Sigmoid colon (tissue), 7 donors: ENCODE measurements around the gene NOC2L. TPM values are rescaled to one million over a fixed set of nuclear protein-coding genes. Genes with fewer than 3 reads are reported as not detected.

Experiments used
- DNase-seq: peaks from one replicate; pipeline ENCODE4 v3.0.0-alpha.2; 2019
- H3K27ac ChIP-seq, 4 donors: fragments of 200-600 bp; sonication (generic); one replicate each; pipeline ENCODE4 v1.5.1; 2016 to 2019; ENCODE audit warnings: mild to moderate bottlenecking in 1 of 4
- H3K27me3 ChIP-seq, 3 donors: fragments of 200-600 bp; sonication (generic); one replicate each; pipeline ENCODE4 v1.5.1; 2019; ENCODE audit warnings: mild to moderate bottlenecking in 1 of 3
- H3K36me3 ChIP-seq, 4 donors: fragments of 200-600 bp; sonication (generic); one replicate each; pipeline ENCODE4 v1.5.1; 2016 to 2019
- H3K4me1 ChIP-seq, 4 donors: fragments of 200-600 bp; sonication (generic); one replicate each; pipeline ENCODE4 v1.5.1; 2017 to 2019
- H3K4me3 ChIP-seq, 4 donors: fragments of 200-600 bp; sonication (generic); one replicate each; pipeline ENCODE4 v1.5.1; 2017 to 2019; ENCODE audit warnings: mild to moderate bottlenecking in 2 of 4, moderate library complexity in 1 of 4
- H3K9me3 ChIP-seq, 4 donors: fragments of 200-600 bp in 3 of 4; sonication (generic) in 3 of 4; one replicate each; pipeline versions ENCODE4 v1.5.1 to v1.6.1; 2013 to 2019
- EP300 ChIP-seq, 4 donors: sonication (generic); formaldehyde crosslinking; IDR thresholded peaks; one replicate each; pipeline ENCODE4 v1.6.1; 2017; ENCODE audit warnings: antibody characterized with exemption in 4 of 4
- POLR2A ChIP-seq, 2 donors: fragments of 450-650 bp; IDR thresholded peaks; one replicate each; pipeline ENCODE4 v1.6.1; 2016; ENCODE audit warnings: antibody characterized with exemption in 2 of 2, mild to moderate bottlenecking in 2 of 2, moderate library complexity in 2 of 2
- POLR2AphosphoS5 ChIP-seq, 4 donors: sonication (generic); formaldehyde crosslinking; IDR thresholded peaks; one replicate each; pipeline ENCODE4 v1.6.1; 2017; ENCODE audit warnings: antibody characterized with exemption in 4 of 4
- WGBS, 2 donors: extraction: QIAGEN DNeasy Blood & Tissue Kit; methylation state at CpG; one replicate each; pipeline ENCODE4 v1.1.7; 2013; 5-methylcytosine and 5-hydroxymethylcytosine counted together
- intact Hi-C: fragments of 100-400 bp; cut with DNase I; formaldehyde crosslinking; loops from one replicate; pipeline ENCODE4 v1.15.1; 2023
- polyA plus RNA-seq, 3 donors: library from polyadenylated mRNA; stranded (reverse); fragments of 200-250 nt; gene quantifications; one replicate each; pipeline ENCODE4 v1.2.3, GENCODE V29; 2013
- total RNA-seq, 4 donors: library from RNA; depleted of rRNA; stranded (reverse); fragments of >200 nt; gene quantifications; one replicate each; pipeline ENCODE4 v1.1.0, GENCODE V29; 2016
- TF ChIP-seq, protein P1 (sequence below), 4 experiments: fragments of 450-650 bp in 3 of 4; fragments of 200-600 bp in 1 of 4; IDR thresholded peaks; one replicate each; pipeline ENCODE4 v1.5.1; 2016 to 2019; ENCODE audit warnings: antibody characterized with exemption in 4 of 4, mild to moderate bottlenecking in 3 of 4, moderate library complexity in 2 of 4
- donor health status: healthy with polysubstance abuse.
- donor health status: Bipolar disorder and iron deficiency.
- donor health status: healthy.

Gene NOC2L
- total and polyA plus RNA-seq, 7 donors = 25.4 to 81.6 (median 27.1) TPM

DNA sequence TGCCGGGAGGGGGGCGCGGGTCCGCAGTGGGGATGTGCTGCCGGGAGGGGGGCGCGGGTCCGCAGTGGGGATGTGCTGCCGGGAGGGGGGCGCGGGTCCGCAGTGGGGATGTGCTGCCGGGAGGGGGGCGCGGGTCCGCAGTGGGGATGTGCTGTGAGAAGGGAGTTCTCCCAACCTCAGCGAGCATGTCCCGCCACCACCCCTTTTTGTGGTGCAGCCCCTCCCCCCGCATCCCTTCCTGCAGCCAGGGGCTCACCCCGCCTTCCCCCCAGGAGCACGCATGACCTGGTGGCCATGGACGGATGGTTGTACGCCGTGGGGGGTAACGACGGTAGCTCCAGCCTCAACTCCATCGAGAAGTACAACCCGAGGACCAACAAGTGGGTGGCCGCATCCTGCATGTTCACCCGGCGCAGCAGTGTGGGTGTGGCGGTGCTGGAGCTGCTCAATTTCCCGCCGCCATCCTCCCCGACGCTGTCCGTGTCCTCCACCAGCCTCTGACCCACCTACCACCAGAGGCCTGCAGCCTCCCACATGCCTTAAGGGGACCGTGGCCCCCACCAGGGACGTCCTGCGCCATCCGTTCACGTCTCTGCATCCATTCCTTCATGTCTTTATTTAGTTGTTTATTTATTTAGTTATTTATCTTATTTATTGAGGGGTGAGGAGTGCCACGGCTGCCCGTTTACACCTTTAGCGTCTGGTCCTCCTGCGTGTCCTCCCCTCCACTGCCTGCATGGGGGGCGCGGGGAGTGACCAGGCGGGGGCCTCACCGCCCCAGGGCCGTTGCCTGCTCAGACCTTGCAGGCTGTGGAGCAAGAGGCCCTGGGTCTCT is 5.9 kb upstream of the NOC2L start:
- WGBS, 2 donors = 93 to 95% methylated on average over 40 to 44 of the region's 51 CpGs
- H3K27me3 ChIP-seq = peaks cover 0 to 34% (median 18%) of the 10 kb centered on the region in 3 donors
- TF ChIP-seq EP300 (IDR thresholded peaks at IDR 0.05) = no peak
- no peak for TF ChIP-seq POLR2AphosphoS5 (IDR thresholded peaks at IDR 0.05)
- TF ChIP-seq, protein P1, sequence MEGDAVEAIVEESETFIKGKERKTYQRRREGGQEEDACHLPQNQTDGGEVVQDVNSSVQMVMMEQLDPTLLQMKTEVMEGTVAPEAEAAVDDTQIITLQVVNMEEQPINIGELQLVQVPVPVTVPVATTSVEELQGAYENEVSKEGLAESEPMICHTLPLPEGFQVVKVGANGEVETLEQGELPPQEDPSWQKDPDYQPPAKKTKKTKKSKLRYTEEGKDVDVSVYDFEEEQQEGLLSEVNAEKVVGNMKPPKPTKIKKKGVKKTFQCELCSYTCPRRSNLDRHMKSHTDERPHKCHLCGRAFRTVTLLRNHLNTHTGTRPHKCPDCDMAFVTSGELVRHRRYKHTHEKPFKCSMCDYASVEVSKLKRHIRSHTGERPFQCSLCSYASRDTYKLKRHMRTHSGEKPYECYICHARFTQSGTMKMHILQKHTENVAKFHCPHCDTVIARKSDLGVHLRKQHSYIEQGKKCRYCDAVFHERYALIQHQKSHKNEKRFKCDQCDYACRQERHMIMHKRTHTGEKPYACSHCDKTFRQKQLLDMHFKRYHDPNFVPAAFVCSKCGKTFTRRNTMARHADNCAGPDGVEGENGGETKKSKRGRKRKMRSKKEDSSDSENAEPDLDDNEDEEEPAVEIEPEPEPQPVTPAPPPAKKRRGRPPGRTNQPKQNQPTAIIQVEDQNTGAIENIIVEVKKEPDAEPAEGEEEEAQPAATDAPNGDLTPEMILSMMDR (IDR thresholded peaks at IDR 0.05) = no peak
- no peak for TF ChIP-seq POLR2A (IDR thresholded peaks at IDR 0.05)
- H3K36me3 ChIP-seq = peaks cover 0 to 14% (median 0%) of the 10 kb centered on the region in 4 donors
- DNase-seq = no peak
- no peak overlapping the region for H3K4me3 ChIP-seq
- H3K27ac ChIP-seq = no peak overlapping the region
- intact Hi-C loops = no loop called here
- peaks cover 0 to 33% (median 25%) of the 10 kb centered on the region in 4 donors for H3K4me1 ChIP-seq
- H3K9me3 ChIP-seq = no peaks in the 10 kb centered on the region

DNA sequence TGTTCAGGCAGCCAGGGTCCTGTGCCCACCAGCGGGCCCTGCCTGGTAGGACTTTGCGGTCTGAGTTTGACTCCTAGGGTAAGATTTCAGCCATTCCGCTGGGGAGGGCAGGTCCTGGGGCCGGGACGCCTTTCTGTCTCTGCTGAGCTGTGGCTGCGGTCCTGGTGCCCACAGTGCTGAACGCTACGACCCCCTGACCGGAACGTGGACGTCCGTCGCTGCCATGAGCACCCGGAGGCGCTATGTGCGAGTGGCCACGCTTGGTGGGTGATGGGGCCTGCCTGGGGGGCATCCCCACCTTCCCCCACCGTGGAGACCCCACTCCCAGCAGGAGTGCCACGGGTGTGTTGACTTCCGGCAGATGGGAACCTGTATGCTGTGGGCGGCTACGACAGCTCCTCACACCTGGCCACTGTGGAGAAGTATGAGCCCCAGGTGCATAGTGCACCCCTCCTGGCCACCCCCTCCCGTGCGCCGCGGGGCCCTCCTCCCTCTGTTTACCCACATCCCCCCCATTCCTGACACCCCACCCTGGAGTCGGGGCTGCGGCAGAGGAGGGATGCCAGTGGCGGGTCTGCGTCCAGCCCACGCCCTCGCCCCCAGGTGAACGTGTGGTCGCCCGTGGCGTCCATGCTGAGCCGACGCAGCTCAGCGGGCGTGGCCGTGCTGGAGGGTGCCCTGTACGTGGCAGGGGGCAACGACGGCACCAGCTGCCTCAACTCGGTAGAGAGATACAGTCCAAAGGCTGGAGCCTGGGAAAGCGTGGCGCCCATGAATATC is 4.9 kb upstream of the NOC2L start:
- Histone ChIP-seq H3K9me3 (no peaks in the 10 kb centered on the region), H3K27me3 (peaks cover 0 to 26% (median 17%) of the 10 kb centered on the region in 3 donors), H3K36me3 (peaks cover 0 to 14% (median 0%) of the 10 kb centered on the region in 4 donors), H3K27ac (no peak overlapping the region), H3K4me1 (peaks cover 0 to 40% (median 32%) of the 10 kb centered on the region in 4 donors), H3K4me3 (no peak overlapping the region)
- intact Hi-C loops = no loop called here
- TF ChIP-seq, protein P1 (IDR thresholded peaks at IDR 0.05) = no peak
- TF ChIP-seq POLR2AphosphoS5 (IDR thresholded peaks at IDR 0.05) = no peak
- TF ChIP-seq EP300 (IDR thresholded peaks at IDR 0.05) = no peak
- TF ChIP-seq POLR2A (IDR thresholded peaks at IDR 0.05) = no peak
- no peak for DNase-seq
- 92 to 93% methylated on average over 47 of the region's 47 CpGs for WGBS, 2 donors

DNA sequence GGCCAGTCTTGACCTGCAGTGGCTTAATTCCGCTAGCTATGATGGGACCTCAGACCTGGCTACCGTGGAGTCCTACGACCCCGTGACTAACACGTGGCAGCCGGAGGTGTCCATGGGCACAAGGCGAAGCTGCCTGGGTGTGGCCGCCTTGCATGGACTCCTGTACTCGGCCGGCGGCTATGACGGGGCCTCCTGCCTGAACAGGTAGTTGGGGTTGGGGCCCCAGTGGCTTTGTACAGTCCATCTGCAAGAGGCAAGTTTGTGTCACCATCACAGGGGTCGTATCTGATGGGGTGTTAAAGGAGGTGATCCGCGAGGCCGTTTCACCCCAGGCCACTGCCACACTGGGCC is 4.2 kb upstream of the NOC2L start:
- H3K4me1 ChIP-seq = peaks cover 0 to 46% (median 35%) of the 10 kb centered on the region in 4 donors
- intact Hi-C loops = no loop called here
- H3K36me3 ChIP-seq = peaks cover 0 to 14% (median 0%) of the 10 kb centered on the region in 4 donors
- no peak overlapping the region for H3K4me3 ChIP-seq
- no peak for TF ChIP-seq EP300 (IDR thresholded peaks at IDR 0.05)
- no peak for TF ChIP-seq POLR2AphosphoS5 (IDR thresholded peaks at IDR 0.05)
- no peak for TF ChIP-seq POLR2A (IDR thresholded peaks at IDR 0.05)
- TF ChIP-seq, protein P1 (IDR thresholded peaks at IDR 0.05) = no peak
- no peaks in the 10 kb centered on the region for H3K9me3 ChIP-seq
- 85 to 87% methylated on average over 16 of the region's 16 CpGs for WGBS, 2 donors
- H3K27ac ChIP-seq = no peak overlapping the region
- H3K27me3 ChIP-seq = peaks cover 0 to 20% (median 12%) of the 10 kb centered on the region in 3 donors
- no peak for DNase-seq

DNA sequence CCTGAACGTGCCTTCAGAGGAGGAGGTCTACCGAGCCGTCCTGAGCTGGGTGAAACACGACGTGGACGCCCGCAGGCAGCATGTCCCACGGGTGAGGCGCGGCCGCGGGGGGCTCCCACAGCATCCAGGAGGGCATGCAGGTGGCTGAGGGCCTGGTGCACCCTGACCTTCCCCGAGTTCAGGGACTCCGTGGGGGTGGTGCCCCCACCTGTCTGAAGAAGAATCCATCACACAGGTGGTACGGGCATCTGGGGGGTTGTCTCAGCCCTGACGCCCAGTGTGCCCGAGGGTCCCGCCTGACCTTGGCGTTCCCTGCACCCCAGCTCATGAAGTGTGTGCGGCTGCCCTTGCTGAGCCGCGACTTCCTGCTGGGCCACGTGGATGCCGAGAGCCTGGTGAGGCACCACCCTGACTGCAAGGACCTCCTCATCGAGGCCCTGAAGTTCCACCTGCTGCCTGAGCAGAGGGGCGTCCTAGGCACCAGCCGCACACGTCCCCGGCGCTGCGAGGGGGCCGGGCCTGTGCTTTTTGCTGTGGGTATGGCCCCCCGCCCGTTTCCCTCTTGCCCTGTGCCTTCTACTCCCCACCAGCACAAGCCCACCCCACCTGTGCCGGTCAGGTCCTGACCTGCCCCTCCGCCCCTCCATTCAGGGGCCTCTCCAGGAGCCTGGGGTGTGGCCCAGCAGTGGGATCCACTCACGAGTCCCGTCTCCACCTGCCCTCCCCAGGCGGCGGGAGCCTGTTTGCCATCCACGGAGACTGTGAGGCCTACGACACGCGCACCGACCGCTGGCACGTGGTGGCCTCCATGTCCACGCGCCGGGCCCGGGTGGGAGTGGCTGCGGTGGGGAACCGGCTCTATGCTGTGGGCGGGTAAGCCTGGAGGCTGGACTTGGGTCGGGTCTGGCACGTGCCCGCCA is 3.6 kb upstream of the NOC2L start:
- DNase-seq = no peak
- Histone ChIP-seq H3K9me3 (no peaks in the 10 kb centered on the region), H3K4me3 (no peak overlapping the region), H3K27ac (no peak overlapping the region), H3K27me3 (peaks cover 0 to 14% (median 6%) of the 10 kb centered on the region in 3 donors), H3K4me1 (peaks cover 0 to 52% (median 41%) of the 10 kb centered on the region in 4 donors), H3K36me3 (peaks cover 0 to 14% (median 0%) of the 10 kb centered on the region in 4 donors)
- WGBS, 2 donors = 95 to 96% methylated on average over 57 of the region's 57 CpGs
- TF ChIP-seq, protein P1 (IDR thresholded peaks at IDR 0.05) = no peak
- TF ChIP-seq POLR2AphosphoS5 (IDR thresholded peaks at IDR 0.05) (no peak), EP300 (IDR thresholded peaks at IDR 0.05) (no peak), POLR2A (IDR thresholded peaks at IDR 0.05) (no peak)
- intact Hi-C loops = no loop called here
